ENCODE data around the gene APBA1. TPM values are rescaled to one million over a fixed set of nuclear protein-coding genes. Genes with fewer than 3 reads are reported as not detected.

The APBA1 gene
- total and polyA plus RNA-seq, 2 of the 4 experiments (the other 2 are of a cell fraction), result 3.8 to 5.1 TPM

- no peaks in the 10 kb centered on the region for H3K27me3 ChIP-seq (ENCODE audit: control insufficient read depth, insufficient read depth, low read length)
- in situ Hi-C loops (cut with MboI; ENCODE audit: low sequenced_read_pairs), result loop anchor here (5.0 kb wide), 1 partner anchor 50 kb away; no protein-coding TSS in a partner anchor
- H3K79me1 ChIP-seq (ENCODE audit: low read depth in 1 of 2, low read length in 2 of 2), result no peaks in the 10 kb centered on the region
- H3K9me3 ChIP-seq (ENCODE audit: control insufficient read depth, insufficient read depth, low read length), result no peaks in the 10 kb centered on the region; the same call in 1 of the 2 replicates
- no peaks in the 10 kb centered on the region for H4K20me1 ChIP-seq (ENCODE audit: insufficient read depth, low read length)
- no peak overlapping the region for H2BK15ac ChIP-seq (ENCODE audit: low read depth, low read length)
- CTCF ChIA-PET, result no interaction called here
- no peak overlapping the region for H2AK5ac ChIP-seq (ENCODE audit: low read depth, low read length)
- H2BK5ac ChIP-seq (ENCODE audit: low read depth, low read length, poor library complexity, severe bottlenecking), result no peak overlapping the region
- intact Hi-C loops (cut with micrococcal nuclease), result no loop called here
- POLR2A ChIA-PET (ENCODE audit: unreplicated experiment), result no interaction called here
- H3K23ac ChIP-seq (ENCODE audit: low read depth, low read length), result no peak overlapping the region
- WGBS, 2 experiments (ENCODE audit: extremely low coverage in 2 of 2, insufficient read length in 1 of 2), result 37% methylated on average over 4 of the region's 13 CpGs; no CpG with 5 or more reads in 1 of the 2 experiments
- peaks cover 1% of the 10 kb centered on the region for H3K36me3 ChIP-seq (ENCODE audit: control insufficient read depth, insufficient read depth, low read length)
- H3K9ac ChIP-seq (ENCODE audit: low read depth, low read length), result no peak overlapping the region
- H3K4ac ChIP-seq (ENCODE audit: low read depth, low read length), result no peak overlapping the region
- no peak overlapping the region for H2BK20ac ChIP-seq (ENCODE audit: low read depth, low read length)
- H3K4me1 ChIP-seq (ENCODE audit: control insufficient read depth, insufficient read depth, low read length), result no peaks in the 10 kb centered on the region
- H4K91ac ChIP-seq (ENCODE audit: insufficient read depth, low read depth, low read length), result no peak overlapping the region
- no peak overlapping the region for H2AK9ac ChIP-seq (replicated peaks; ENCODE audit: low read depth, low read length, poor library complexity)
- no peak overlapping the region for H3K4me3 ChIP-seq (ENCODE audit: insufficient read depth, low read depth, low read length)
- peaks cover 3% of the 10 kb centered on the region; the same call in 1 of the 2 replicates for H3K9me1 ChIP-seq (ENCODE audit: insufficient read depth, low read length)
- no peak overlapping the region for H3K18ac ChIP-seq (ENCODE audit: low read depth, low read length)
- H4K5ac ChIP-seq (ENCODE audit: low read depth, low read length), result no peak overlapping the region
- H2BK120ac ChIP-seq (ENCODE audit: low read depth, low read length), result no peak overlapping the region
- BruUV-seq (replicated peaks), result no TSS peak
- no peak overlapping the region for H3K4me2 ChIP-seq (ENCODE audit: low read depth, low read length)
- H4K8ac ChIP-seq (ENCODE audit: low read depth in 2 of 2, low read length in 2 of 2), result no peak overlapping the region
- H3K56ac ChIP-seq (ENCODE audit: extremely low read depth, insufficient read depth, low read length), result no peak overlapping the region
- H3K14ac ChIP-seq (replicated peaks; ENCODE audit: low read depth, low read length), result no peak overlapping the region
- H2AFZ ChIP-seq (replicated peaks; ENCODE audit: low read length, poor library complexity), result no peak overlapping the region
- TF ChIP-seq RFX5 (IDR thresholded peaks at IDR 0.05; ENCODE audit: low read depth, low read length), result no peak
- TF ChIP-seq POLR2A (IDR thresholded peaks at IDR 0.05; ENCODE audit: low read depth, low read length), result no peak
- no peak for TF ChIP-seq MXI1 (IDR thresholded peaks at IDR 0.05; ENCODE audit: borderline replicate concordance, low read depth, low read length)
- peak; percentile 40; the same call in 1 of the 2 replicates for ATAC-seq (ENCODE audit: low read depth)
- DNase-seq, result no peak
- no peak overlapping the region for H3K27ac ChIP-seq (ENCODE audit: insufficient read depth, low read length)
- dilution Hi-C loops (cut with HindIII; ENCODE audit: low sequenced_read_pairs, unreplicated experiment), result no loop called here
Measured at GRCh38 chr9:69452110-69452782, 219.9 kb downstream of the APBA1 start.

Measured in IMR-90 (cell line).